Measurements from ENCODE around the gene CALML3.

CALML3 gene

DNA sequence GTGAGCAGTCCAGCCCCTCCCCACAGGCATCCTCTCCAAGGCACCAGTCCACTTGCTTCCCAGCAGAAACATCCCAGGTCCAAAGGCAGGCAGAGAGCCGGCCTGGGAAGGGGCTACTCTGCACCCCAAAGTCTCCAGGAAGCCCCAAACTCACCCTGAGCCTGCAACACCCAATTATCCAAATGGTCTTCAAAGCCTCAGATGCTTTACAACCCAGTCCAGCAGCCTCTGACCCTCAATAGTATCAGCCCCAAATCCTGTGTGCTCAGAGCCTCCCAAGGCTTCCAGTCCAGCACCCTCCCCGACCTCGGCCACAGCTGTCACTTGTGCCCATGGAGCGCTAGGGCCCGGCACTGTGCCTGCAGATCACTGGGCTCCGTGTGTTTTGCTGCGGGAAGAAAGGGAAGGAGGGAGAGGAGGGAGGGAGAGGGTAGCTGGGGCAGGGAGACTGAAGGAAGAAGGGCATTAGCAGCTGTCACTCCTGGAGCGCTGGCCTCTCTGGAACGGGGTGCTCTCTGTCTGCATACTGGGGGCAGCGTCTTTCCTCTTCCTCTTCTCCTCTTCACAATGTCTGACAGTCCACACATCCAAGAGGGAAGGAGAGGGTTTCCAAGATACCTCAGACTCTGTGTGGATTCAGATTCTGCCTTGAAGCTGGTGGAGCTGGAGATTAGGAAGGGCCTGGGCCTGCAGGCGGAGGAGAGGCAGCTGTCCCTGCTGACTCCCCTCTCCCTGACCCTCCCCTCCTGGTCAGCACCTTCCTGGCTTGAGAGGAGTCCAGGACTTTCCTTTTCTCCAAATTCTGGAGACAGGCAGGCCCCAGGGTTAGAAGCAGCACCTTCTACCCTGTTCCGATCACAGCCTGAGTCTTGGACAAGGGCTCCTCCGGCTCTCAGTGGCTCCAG lies 38.6 kb upstream of the CALML3 start:
- no peak for TF ChIP-seq ZNF274 (IDR thresholded peaks at IDR 0.05; ENCODE audit: low read depth, low read length)
- H3K4me3 ChIP-seq (ENCODE audit: low read length): no peak overlapping the region

GRCh38 chr10:5486853-5487235 lies 37.9 kb upstream of the CALML3 start:
- H3K4me3 ChIP-seq (ENCODE audit: low read length): no peak overlapping the region
- no peak for TF ChIP-seq ZNF274 (IDR thresholded peaks at IDR 0.05; ENCODE audit: low read depth, low read length)

DNA sequence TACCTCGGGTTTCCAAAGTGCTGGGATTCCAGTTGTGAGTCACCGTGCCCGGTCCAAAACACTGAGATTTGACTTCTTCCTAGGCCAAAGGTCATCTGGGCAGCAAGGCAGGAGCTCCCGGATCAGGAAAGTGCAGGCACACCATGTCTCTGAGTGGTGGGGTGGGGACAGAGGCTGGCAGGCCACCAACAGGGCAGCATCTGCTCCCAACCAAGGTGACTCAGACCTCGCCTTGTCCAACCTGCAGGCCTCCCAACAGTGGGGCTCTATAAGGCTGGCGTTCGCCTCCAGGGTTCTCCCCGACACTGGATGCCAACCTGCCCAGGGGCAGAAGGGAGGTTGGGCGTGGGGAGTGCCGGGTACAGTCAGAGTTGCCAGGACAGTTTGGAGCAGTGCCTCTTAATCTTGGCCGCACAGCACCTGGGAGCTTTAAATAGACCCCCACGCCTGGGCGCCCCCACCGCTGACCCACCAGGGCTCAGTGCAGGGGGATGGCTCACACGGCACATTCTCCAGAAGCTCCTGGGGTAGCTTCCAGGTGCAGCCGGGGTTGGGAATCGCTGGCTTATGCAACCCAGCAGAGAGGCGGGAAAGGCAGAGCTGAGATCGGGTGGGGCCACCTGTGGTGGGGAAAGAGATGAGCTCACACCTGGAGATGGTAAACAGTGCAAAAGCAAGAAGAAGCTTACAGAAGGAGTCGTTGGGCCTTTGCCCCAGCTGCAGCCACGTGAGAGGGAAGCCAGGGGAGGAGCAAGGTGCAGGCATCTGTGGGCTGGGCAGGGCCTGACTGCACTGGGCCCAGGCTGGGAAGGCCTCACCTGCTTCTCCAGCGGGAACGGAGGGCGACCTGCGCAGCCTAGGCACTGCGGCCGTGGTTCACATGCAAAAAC lies 36.2 kb upstream of the CALML3 start:
- H3K4me3 ChIP-seq (ENCODE audit: low read length): no peak overlapping the region
- no peak for TF ChIP-seq ZNF274 (IDR thresholded peaks at IDR 0.05; ENCODE audit: low read depth, low read length)

DNA sequence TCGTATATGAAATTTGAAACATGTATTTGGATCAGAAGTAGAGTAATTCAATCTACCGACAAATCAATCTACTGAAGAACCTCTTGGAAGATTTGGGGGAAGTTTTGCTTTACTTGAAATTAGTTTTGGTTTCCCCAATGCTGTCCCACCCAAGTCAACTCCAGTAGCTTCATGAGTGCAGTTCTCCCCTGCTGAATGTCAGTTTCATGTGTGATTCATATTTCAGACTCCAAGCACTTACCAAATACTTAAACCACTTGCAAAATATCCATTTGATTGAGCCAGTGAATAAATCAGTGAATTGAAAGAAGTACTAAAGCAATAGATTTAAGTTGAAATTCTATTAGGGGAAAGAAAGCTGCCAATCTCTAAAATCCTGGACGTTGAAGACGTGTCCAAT lies 34.7 kb upstream of the CALML3 start:
- no peak for TF ChIP-seq ZNF274 (IDR thresholded peaks at IDR 0.05; ENCODE audit: low read depth, low read length)

DNA sequence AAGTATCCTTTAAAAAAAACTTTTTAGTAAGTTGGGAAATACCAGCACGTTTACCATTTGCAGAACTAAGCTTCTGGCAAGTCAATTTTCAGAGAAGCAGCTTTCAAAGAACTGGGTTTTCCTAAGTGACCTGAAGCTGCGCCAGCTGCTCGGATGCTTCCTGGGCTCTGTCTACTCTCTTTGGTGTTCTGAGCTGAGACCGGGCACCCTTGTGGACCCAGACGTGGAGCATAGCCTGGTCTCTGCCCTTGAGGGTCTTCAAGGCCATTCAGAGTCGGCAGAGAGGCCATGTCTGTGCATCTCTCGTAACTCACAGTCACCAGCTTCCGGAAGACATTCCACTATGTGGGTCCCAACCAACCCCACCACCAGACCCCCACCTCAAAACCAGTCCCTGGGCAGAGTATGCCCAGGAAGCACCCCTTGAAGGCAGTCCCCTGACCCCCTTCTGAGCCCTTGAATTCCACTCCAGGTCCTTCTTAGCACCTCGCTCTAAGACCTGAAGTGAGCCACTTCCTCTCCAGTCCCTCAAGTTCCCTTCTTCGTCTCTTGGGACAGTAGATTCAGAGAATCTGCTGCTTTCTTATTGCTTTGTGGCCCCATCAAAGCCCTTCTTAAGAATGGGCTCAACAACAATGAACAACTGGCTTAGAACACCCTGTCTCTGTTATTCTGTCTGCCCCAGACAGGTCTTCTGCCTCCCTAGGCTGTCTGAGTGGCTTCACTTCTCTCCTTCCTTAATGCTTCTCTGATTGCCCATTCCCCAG lies 33.9 kb upstream of the CALML3 start:
- TF ChIP-seq ZNF274 (IDR thresholded peaks at IDR 0.05; ENCODE audit: low read depth, low read length): no peak
- H3K4me3 ChIP-seq (ENCODE audit: low read length): no peak overlapping the region

More for the DNA sequence above, 34.7 kb upstream of the CALML3 start:
- no peak overlapping the region for H3K4me3 ChIP-seq (ENCODE audit: low read length)

DNA sequence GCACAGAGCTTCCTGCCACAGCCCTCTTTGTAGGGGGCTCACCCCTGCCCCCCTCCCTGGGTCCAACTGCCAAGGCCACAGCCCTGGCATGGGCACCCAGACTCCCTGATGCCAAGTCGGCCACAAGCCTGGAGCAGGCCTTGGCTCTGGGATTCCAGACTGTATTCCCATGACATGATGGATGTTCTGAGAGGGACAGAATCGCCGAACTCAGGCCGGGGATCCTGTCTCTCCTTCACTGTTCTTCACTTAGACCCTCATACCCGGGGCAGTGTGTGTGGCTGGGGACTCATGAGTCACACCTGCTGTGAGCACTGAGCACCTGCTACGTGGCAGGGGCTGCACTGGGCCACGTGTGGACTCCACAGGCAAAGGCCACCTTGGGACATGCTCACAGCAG lies 33.3 kb upstream of the CALML3 start:
- TF ChIP-seq ZNF274 (IDR thresholded peaks at IDR 0.05; ENCODE audit: low read depth, low read length): no peak
- H3K4me3 ChIP-seq (ENCODE audit: low read length): no peak overlapping the region

DNA sequence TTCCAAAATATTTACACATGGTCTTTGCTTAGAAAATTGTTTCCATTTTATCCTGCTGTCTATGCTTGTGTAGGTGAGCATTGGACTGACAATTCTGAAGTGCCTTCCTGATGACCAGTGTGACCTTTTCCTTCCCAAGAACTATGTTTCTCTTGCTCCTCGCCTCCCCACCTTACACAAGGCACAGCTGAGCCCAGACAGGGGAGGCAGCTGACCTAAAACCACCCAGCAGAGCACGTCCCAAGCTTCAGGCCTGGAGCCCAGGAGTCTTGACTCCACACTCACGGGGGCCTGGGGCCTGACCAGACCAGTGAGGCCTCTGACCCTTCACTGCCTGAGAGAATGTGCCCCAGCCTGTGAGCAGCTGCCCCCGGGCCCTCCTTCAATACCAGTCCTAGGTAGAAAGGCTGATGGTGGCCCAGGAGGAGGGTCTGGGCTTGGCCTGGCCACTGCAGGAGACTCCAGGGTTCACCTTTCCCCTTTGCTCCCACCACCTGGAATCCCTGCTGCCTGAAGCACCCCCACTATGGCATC lies 32.4 kb upstream of the CALML3 start:
- H3K4me3 ChIP-seq (ENCODE audit: low read length): no peak overlapping the region
- TF ChIP-seq ZNF274 (IDR thresholded peaks at IDR 0.05; ENCODE audit: low read depth, low read length): no peak

DNA sequence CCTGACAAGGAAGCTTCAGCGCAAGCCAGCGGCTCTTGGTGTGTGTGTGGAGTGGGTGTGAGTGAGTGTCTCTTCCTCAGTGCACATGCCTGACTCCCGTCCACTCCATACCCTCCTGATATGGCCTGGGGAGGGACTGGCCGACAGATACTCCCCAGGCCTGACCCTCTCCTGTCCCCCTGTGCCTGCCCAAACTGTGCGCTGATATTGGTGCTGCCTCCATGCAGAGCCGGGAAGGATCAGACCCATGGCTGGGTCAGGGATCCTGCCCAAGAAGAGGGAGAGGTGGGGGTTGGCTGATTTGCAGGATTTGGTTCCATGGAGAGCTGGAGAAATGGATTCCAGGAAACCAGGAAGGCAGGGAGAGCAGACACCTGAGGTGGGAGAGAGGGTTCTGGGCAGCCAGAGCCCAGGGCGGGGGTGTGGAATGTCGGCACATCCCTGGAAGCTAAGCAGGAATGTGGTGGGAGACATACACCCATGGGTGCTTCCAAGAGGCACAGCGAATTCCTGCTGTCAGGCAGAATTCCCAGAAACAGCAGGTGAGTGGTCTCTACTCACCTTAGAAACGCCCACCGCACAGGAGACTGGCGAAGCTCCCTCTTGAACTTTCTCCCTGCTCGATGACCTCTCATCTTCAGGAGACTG lies 31.7 kb upstream of the CALML3 start:
- no peak overlapping the region for H3K4me3 ChIP-seq (ENCODE audit: low read length)
- TF ChIP-seq ZNF274 (IDR thresholded peaks at IDR 0.05; ENCODE audit: low read depth, low read length): no peak

- no peak overlapping the region for H3K4me3 ChIP-seq (ENCODE audit: low read length)
- no peak for TF ChIP-seq ZNF274 (IDR thresholded peaks at IDR 0.05; ENCODE audit: low read depth, low read length)
These were observed 31.1 kb upstream of the CALML3 start for GRCh38 chr10:5493691-5494090.

GRCh38 chr10:5494611-5495010 lies 30.1 kb upstream of the CALML3 start:
- no peak overlapping the region for H3K4me3 ChIP-seq (ENCODE audit: low read length)
- TF ChIP-seq ZNF274 (IDR thresholded peaks at IDR 0.05; ENCODE audit: low read depth, low read length): no peak

DNA sequence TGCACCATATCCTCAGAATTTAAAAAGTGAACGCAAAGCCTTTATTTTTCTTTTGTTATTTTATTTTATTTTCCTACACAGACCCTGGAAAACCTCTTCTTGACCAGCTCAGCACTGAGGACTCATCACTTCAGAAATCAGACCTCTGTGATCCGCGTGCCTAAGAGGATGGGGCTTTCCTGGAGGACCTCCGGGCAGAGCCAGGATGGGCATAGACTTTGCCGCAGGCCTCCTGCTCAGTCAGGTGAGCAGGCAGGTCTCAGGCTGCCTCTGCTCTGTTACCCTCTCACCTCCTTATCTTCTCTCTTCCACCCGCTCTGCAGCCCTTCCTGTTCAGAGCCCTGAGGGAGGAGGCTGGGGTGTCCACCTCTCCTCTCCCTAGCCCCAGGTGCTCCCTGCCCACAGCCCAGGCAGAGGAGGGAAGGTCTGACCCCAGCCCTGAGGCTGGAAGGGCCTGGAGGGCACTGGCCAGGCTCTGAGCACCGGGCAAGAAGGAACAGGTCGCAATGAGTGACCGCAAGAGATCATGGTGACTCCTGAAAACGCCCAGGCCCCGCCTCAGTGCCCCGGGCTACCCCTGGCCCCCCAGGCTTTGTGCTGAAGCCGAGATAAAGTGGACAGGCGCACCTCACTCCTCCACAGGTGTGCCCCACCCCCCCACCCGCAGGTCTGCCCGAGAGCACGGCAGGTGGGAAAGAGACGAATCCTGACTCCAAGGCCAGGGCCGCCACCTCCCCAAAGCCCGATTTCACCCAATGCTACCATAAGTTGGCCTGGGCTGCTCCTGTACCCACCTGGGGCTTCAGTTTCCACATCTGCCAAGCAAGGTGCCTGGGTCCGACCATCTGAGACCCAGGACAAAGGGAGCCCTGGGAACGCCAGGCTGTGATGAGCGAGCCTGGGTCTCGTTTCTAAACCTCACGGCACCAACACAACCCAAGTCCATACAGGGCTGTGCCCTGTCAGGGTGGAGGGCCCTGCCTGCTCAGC lies 28.2 kb upstream of the CALML3 start:
- H3K4me3 ChIP-seq (ENCODE audit: low read length): no peak overlapping the region
- no peak for TF ChIP-seq ZNF274 (IDR thresholded peaks at IDR 0.05; ENCODE audit: low read depth, low read length)

GRCh38 chr10:5497289-5497688 lies 27.5 kb upstream of the CALML3 start:
- TF ChIP-seq ZNF274 (IDR thresholded peaks at IDR 0.05; ENCODE audit: low read depth, low read length): no peak
- no peak overlapping the region for H3K4me3 ChIP-seq (ENCODE audit: low read length)

Data from GM08714 (cell line).